ENCODE results near the gene C1orf52.
A peak's percentile ranks its signal among the peaks of the same experiment; 100 is the strongest.

C1orf52 gene

GRCh38 chr1:85297855-85298629 is 38.6 kb upstream of the C1orf52 start:
- no peak for TF ChIP-seq CTCF (IDR thresholded peaks at IDR 0.05; ENCODE audit: control insufficient read depth, insufficient read depth, low read depth, low read length, missing control alignments)
- peak; percentile 98 for DNase-seq (ENCODE audit: low read depth)
- H3K4me3 ChIP-seq (ENCODE audit: control insufficient read depth, low read depth, low read length) = no peak overlapping the region; the same call in 1 of the 2 replicates

GRCh38 chr1:85297538-85297854 is 38.0 kb upstream of the C1orf52 start:
- no peak for TF ChIP-seq CTCF (IDR thresholded peaks at IDR 0.05; ENCODE audit: control insufficient read depth, insufficient read depth, low read depth, low read length, missing control alignments)
- H3K4me3 ChIP-seq (ENCODE audit: control insufficient read depth, low read depth, low read length) = no peak overlapping the region; the same call in 1 of the 2 replicates
- no peak for DNase-seq (ENCODE audit: low read depth)

GRCh38 chr1:85296980-85297379 is 37.5 kb upstream of the C1orf52 start:
- TF ChIP-seq CTCF (IDR thresholded peaks at IDR 0.05; ENCODE audit: control insufficient read depth, insufficient read depth, low read depth, low read length, missing control alignments) = no peak
- no peak overlapping the region for H3K4me3 ChIP-seq (ENCODE audit: control insufficient read depth, low read depth, low read length)
- no peak for DNase-seq (ENCODE audit: low read depth)

GRCh38 chr1:85295654-85296053 is 36.2 kb upstream of the C1orf52 start:
- no peak overlapping the region for H3K4me3 ChIP-seq (ENCODE audit: control insufficient read depth, low read depth, low read length)
- TF ChIP-seq CTCF (IDR thresholded peaks at IDR 0.05; ENCODE audit: control insufficient read depth, insufficient read depth, low read depth, low read length, missing control alignments) = no peak
- no peak for DNase-seq (ENCODE audit: low read depth)

GRCh38 chr1:85295006-85295431 is 35.6 kb upstream of the C1orf52 start:
- H3K4me3 ChIP-seq (ENCODE audit: control insufficient read depth, low read depth, low read length) = no peak overlapping the region
- DNase-seq (ENCODE audit: low read depth) = no peak
- TF ChIP-seq CTCF (IDR thresholded peaks at IDR 0.05; ENCODE audit: control insufficient read depth, insufficient read depth, low read depth, low read length, missing control alignments) = no peak

- no peak for TF ChIP-seq CTCF (IDR thresholded peaks at IDR 0.05; ENCODE audit: control insufficient read depth, insufficient read depth, low read depth, low read length, missing control alignments)
- no peak for DNase-seq (ENCODE audit: low read depth)
- no peak overlapping the region for H3K4me3 ChIP-seq (ENCODE audit: control insufficient read depth, low read depth, low read length)
Measured at GRCh38 chr1:85290826-85291225, 31.4 kb upstream of the C1orf52 start.

All from AG09309 (cell line).